Measurements from ENCODE around the gene PLD1. TPM values are rescaled to one million over a fixed set of nuclear protein-coding genes. Genes with fewer than 3 reads are reported as not detected.
"Not testable (repeated sequence)": the region's sequence is repeated elsewhere in the genome, so short reads cannot be mapped to it uniquely, and the experiment has no call there.

Gene PLD1, protein sequence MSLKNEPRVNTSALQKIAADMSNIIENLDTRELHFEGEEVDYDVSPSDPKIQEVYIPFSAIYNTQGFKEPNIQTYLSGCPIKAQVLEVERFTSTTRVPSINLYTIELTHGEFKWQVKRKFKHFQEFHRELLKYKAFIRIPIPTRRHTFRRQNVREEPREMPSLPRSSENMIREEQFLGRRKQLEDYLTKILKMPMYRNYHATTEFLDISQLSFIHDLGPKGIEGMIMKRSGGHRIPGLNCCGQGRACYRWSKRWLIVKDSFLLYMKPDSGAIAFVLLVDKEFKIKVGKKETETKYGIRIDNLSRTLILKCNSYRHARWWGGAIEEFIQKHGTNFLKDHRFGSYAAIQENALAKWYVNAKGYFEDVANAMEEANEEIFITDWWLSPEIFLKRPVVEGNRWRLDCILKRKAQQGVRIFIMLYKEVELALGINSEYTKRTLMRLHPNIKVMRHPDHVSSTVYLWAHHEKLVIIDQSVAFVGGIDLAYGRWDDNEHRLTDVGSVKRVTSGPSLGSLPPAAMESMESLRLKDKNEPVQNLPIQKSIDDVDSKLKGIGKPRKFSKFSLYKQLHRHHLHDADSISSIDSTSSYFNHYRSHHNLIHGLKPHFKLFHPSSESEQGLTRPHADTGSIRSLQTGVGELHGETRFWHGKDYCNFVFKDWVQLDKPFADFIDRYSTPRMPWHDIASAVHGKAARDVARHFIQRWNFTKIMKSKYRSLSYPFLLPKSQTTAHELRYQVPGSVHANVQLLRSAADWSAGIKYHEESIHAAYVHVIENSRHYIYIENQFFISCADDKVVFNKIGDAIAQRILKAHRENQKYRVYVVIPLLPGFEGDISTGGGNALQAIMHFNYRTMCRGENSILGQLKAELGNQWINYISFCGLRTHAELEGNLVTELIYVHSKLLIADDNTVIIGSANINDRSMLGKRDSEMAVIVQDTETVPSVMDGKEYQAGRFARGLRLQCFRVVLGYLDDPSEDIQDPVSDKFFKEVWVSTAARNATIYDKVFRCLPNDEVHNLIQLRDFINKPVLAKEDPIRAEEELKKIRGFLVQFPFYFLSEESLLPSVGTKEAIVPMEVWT
- 27.9 and 33.5 TPM in 2 replicates for total RNA-seq (2014; rRNA removed; shearing (Covaris generic))
- polyA plus RNA-seq (2014; cell fraction: nucleus; rRNA removed): 17.0 and 25.4 TPM in 2 replicates

DNA sequence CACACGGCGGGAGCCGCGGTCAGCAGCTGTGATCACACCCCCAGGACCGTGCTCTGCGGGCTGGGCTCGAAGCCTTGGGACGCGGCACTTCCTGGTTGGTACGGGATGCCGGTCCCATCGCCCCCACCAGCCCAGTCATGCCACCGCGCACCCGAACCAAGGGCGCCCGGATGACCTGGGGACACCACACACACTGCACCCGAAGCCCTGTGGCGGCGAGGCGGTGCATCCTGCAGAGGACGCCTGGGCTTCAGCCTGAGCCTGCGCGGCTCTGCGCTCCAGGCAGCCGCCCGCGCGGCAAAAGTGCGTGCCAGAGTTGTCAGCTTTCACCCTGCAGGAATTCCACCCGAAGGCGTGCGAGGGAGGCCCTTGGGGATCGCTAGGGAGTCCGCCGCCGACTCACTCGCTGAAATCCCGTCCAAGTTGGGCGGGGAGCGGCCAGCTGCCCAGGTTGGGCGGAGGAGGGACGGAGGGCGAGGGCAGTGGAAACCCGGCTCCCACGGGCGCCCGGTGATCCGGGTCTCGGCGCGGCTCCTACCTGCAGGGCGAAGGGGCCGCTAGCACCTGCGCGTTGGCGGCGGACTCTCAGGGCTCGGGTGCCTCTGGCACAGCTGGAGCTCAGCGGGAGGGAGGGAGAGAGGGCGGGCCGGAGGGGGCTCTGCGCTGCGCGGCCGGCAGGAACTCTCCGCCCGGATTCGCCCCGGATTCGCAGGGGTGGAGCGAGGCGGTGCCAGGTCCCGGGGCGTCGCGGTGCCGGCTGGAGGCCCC is at the start of gene PLD1:
TSS of gene PLD1 (minus strand) at position 623 of the 768 bp plus-strand sequence. CDS start 72,432 bp downstream, outside the sequence.
- peak; percentile 88 for DNase-seq (ENCODE audit: extremely low read depth, low read depth)

GRCh38 chr3:171858770-171859169 is 48.5 kb upstream of the PLD1 start:
- not testable (repeated sequence) for DNase-seq (ENCODE audit: extremely low read depth, low read depth)

DNA sequence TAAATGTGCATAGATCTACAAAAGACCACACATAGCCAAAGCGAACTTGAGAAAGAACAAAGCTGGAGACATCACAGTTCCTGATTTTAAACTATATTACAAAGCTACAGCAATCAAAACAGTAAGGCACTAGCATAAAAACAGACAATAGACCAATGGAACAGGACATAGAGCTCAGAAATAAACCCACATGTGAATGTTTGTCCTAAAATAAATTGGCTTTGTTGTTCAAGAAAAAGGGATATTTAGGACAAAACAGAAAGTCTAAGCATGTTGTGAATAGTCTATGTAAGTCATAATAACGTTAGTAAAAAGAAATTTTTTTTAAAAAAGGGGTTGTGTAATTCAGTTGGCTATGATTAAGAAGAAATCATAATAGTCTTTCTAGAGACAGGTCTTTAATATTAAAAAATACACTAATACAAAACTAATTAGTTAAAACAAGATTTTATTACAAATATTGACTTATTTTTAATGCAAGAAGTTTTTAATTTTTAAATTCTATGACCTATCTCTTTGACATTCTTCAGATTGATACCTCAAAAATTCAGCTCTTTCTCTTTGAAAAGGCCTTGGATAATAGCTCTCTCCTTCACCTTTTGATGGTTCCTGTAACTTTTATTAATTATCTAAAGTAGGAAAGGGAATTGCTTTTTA is 44.5 kb upstream of the PLD1 start:
- no peak for DNase-seq (ENCODE audit: extremely low read depth, low read depth)

DNA sequence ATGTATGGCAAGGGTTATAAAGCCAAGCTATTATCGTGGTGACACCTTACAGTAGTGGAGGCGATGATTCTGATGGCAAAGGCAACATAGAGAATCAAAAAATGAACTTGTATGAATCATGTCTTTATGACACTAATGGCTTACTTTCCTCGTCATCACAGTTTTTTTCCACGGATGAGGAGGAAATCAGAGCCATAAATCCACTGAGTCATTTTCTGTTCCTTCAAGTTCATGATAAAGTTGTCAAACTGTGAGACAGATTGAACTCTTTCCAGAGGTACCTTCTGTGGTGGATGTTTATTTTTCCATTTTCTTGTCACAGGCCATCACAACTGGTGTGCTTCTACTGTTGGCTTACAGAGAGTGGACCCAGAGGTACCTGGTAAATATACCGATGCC is 41.4 kb upstream of the PLD1 start:
- no peak for DNase-seq (ENCODE audit: extremely low read depth, low read depth)

DNA sequence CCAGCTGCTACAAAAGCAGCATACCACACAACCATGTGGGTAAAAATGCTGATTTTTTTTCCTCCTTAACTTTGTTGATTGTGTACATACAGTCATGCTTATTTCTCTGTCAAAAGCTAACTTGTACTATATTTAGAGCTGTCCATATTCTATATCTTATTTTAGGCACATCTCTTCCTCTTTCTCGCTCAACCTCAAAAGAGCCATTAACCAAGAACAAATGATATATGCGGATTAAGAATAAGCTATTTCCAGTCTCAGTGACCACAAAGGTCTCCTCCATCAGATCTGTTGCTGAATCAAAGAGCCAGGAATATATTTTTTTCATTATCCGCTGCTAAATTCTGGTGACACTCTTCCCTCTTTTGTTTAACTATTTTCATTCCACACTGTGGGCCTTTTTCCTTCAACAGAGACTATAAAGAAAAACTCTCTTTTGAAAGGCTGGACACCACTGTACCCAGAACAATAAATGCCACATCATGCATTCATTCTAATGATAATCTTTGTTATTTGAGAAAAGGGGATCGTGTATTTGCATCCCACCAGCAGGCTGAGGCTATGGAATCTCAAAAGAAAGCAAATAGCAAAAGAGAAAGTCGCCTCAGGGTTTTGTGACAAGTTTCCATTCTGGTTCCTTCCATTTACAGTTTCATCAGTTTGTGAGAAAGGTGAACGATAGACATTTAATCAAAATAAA is 40.8 kb upstream of the PLD1 start:
- no peak for DNase-seq (ENCODE audit: extremely low read depth, low read depth)

- no peak for DNase-seq (ENCODE audit: extremely low read depth, low read depth)
Observed at GRCh38 chr3:171850320-171850959, 40.2 kb upstream of the PLD1 start.

DNA sequence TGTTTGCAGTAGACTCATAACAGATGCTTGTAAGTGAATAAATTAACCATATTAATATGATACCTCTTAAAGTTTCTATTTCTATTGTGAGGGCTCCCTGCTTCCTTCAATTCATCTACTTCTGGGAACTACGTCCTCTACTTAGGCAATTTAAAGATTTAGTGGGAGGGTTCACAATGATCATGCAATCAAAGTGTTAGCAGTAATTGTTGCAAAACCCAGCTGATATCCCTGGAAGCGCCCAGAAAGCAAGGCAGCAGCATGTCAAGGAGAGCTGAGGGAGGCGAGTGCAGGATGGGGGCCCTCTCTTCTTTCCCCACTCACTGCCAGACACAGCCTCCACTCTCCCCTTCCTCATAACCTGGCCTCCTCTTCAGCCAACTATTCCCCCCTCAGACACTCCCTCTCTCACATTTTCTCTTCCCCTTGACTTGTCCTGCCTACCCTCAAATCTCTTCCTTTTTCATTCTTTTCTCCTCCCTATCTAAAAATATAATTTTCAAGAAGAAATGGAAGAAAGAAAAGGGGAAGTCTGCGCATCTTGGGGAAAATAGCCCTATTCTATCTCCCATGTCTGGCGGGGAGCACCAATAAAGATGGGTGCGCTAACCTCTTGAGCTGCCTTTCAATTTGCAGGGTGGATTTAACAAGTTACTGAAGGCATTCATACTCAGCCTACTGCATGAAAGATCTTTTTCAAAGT is 39.5 kb upstream of the PLD1 start:
- no peak for DNase-seq (ENCODE audit: extremely low read depth, low read depth)

GRCh38 chr3:171847595-171848259 is 37.4 kb upstream of the PLD1 start:
- no peak for DNase-seq (ENCODE audit: extremely low read depth, low read depth)

- no peak for DNase-seq (ENCODE audit: extremely low read depth, low read depth)
Observed at GRCh38 chr3:171847133-171847532, 36.9 kb upstream of the PLD1 start.

DNA sequence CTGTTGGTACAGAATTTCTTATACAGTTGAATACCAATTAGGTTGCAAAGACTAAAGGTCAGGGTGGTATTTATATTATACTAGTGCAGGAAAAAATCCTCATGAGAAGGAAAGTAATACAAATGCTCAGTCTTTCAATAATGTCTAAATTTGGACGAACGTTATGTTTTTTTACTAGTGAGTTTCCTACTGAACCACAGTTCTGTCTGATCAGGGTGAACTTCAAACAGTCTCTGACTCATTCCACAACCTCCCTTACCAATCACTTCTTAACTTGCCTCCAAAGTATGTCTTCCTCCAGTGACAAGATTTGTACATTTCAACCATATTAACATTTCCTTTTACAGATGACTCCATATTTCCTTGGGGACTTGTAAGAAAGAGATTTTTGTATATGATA is 36.3 kb upstream of the PLD1 start:
- no peak for DNase-seq (ENCODE audit: extremely low read depth, low read depth)

DNA sequence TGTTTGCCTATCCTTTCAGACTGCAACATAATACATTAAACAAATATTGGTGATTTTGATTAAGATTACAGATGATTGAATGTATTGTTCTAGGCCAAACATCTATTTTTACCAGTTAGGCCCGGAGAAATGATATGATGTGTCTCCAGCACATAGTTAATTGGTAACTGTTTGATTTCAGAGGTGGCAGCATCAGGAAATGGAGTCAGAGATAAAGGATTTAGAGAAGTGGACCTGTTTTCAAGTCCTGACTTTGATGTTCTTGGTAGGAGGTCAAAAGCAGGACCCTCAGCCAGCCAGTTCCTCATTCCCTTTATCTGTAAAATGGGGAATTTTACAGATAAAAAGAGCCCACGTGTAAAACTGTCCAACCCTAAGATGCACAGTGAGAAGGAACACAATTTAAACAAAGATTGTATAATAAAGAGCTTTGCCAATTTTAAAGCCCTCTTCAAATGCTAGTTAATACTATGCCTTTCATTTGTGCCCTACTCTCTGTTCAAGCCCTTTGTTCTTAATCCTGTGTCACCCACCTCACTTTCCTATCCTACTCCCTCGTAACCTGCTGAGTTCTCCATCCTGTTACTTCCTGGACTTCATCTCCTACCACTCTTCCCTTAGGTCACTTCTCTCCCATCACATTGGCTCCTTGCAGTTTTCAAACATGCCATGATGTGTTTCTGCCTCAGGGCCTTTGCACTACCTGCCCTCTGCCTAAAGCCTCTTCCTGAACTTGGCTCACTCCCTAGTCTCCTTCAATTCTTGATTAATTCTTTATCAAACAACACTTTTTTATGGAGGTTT is 35.4 kb upstream of the PLD1 start:
- DNase-seq (ENCODE audit: extremely low read depth, low read depth): no peak

DNA sequence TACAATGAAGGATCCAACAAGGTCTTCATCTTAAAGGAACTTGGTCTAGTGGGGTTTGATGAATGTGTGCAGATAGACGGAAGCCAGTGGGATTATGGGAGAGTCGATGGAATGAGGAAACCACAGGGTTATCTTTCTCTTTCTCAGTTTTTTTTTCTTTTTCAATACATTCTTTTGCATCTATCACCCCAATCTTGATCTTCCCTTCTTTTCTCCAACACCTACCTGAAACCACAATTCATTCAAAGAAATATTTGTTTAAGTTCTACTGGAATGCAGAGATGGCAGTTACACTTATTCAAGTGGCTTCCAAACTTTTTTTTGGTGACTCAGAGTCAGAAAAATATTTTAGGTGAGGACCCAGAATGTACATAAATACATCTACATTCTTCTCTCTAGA is 34.6 kb upstream of the PLD1 start:
- DNase-seq (ENCODE audit: extremely low read depth, low read depth): no peak

GRCh38 chr3:171842864-171843518 is 32.7 kb upstream of the PLD1 start, which contains the start of gene TMEM212:
TSS of gene TMEM212 (plus strand) at chr3:171843349. CDS start at chr3:171843384, 35 bp downstream.
- no peak for DNase-seq (ENCODE audit: extremely low read depth, low read depth)

DNA sequence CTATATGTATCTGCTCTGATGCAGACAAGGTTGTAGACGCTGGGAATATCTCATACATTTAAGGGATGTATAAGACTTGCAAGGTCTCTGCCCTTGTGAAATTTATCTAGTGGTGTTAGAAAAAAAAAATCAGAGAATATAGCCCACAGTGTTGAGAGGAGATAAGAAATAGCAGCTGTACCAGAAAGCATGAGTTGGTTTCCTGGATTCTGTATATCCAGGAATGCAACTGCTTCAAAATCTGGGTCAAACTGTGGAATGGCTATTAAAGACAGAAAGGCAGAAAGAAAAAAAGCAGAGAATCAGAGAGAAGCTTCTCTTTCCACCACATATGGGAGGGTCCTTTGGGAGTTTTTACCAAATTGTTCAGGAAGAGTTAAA is 31.3 kb upstream of the PLD1 start:
- no peak for DNase-seq (ENCODE audit: extremely low read depth, low read depth)

GRCh38 chr3:171840811-171841619 is 30.7 kb upstream of the PLD1 start:
- DNase-seq (ENCODE audit: extremely low read depth, low read depth): no peak
